ENCODE data around the gene PIGU.

DNA sequence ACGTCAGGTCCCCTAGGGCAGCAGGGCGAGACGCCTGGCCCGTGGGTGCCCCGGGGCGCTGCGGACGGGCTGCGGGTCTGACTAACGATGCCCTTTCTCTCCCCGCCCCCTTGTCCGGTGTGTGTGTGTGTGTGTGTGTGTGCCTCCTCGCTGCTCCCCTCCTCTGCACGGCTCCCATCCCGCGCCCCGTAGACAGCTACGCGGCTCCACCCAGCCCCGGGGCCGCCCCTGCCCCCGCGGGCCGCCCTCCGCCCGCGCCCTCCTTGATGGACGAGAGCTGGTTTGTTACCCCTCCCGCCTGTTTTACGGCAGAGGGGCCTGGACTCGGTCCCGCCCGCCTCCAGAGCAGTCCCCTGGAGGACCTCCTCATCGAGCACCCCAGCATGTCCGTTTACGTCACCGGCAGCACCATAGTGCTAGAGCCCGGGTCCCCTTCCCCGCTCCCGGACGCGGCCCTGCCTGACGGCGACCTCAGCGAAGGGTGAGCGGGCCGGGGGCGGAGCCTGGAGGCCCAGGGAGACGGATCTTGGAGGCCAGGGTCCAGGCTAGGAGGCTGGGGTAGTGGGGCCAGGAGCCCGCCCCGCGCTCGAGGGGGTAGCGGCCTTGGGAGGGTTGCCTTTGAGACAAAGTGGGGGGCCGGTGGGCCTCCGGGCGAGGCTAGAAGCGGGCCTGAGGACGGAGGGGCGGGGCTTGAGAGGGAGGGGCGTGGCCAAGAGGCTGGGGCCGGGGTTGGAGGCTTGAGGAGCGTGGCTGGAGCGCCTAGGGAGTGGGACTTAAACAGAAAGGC, 32.3 kb upstream of the PIGU start:
- TF ChIP-seq POLR2A (IDR thresholded peaks at IDR 0.05) = no peak
- TF ChIP-seq, protein P1, sequence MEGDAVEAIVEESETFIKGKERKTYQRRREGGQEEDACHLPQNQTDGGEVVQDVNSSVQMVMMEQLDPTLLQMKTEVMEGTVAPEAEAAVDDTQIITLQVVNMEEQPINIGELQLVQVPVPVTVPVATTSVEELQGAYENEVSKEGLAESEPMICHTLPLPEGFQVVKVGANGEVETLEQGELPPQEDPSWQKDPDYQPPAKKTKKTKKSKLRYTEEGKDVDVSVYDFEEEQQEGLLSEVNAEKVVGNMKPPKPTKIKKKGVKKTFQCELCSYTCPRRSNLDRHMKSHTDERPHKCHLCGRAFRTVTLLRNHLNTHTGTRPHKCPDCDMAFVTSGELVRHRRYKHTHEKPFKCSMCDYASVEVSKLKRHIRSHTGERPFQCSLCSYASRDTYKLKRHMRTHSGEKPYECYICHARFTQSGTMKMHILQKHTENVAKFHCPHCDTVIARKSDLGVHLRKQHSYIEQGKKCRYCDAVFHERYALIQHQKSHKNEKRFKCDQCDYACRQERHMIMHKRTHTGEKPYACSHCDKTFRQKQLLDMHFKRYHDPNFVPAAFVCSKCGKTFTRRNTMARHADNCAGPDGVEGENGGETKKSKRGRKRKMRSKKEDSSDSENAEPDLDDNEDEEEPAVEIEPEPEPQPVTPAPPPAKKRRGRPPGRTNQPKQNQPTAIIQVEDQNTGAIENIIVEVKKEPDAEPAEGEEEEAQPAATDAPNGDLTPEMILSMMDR (IDR thresholded peaks at IDR 0.05) = no peak

Measured in lower leg skin (tissue), 3 donors.